Pancreas (tissue), 10 donors: ENCODE results near the gene ZEB2. TPM values are rescaled to one million over a fixed set of nuclear protein-coding genes. Genes with fewer than 3 reads are reported as not detected.

Source experiments
- ATAC-seq, 4 donors: fragments of 200-7000 bp; cut with Tn5 transposase; one replicate each; pipeline versions ENCODE4 v1.8.0 to v1.9.1; 2020; ENCODE audit warnings: mild to moderate bottlenecking in 4 of 4, moderate library complexity in 4 of 4
- DNase-seq, 6 donors: peaks; one replicate each; pipeline ENCODE4 v3.0.0-alpha.2; 2020
- FAIRE-seq: peaks from 2 replicates; lab custom pipeline; 2012; peaks lifted over from hg19 to GRCh38; lab: Jason Lieb, UNC
- H3K27ac ChIP-seq, 4 donors: fragments of 200-600 bp; sonication (generic); 1 replicate in 3 of 4; 2 replicates in 1 of 4; pipeline versions ENCODE4 v1.5.0 to v1.8.0; 2020
- H3K27me3 ChIP-seq, 4 donors: fragments of 200-600 bp; one replicate each; pipeline ENCODE4 v1.8.0; 2021
- H3K36me3 ChIP-seq, 3 donors: fragments of 200-600 bp; sonication (generic) in 1 of 3; one replicate each; pipeline versions ENCODE4 v1.5.0 to v1.8.0; 2020 to 2021
- H3K4me1 ChIP-seq, 3 donors: fragments of 200-600 bp; one replicate each; pipeline ENCODE4 v1.8.0; 2021
- H3K4me3 ChIP-seq, 4 donors: fragments of 200-600 bp; sonication (generic) in 2 of 4; one replicate each; pipeline versions ENCODE4 v1.5.0 to v1.8.0; 2020 to 2021
- H3K9me3 ChIP-seq, 4 donors: fragments of 200-600 bp; one replicate each; pipeline ENCODE4 v1.8.0; 2021
- CTCF ChIP-seq, 4 donors: fragments of 200-600 bp; sonication (generic) in 3 of 4; IDR thresholded peaks; one replicate each; pipeline versions ENCODE4 v1.5.0 to v1.8.0; 2021; ENCODE audit warnings: antibody characterized with exemption in 4 of 4
- WGBS, 2 donors: extraction: QIAGEN DNeasy Blood & Tissue Kit; methylation state at CpG; one replicate each; pipeline ENCODE4 v1.1.7; 2013; 5-methylcytosine and 5-hydroxymethylcytosine counted together
- intact Hi-C, 3 donors: fragments of 100-400 bp; cut with DNase I; formaldehyde crosslinking; loops; one replicate each; pipeline versions ENCODE4 v1.11.1 to v1.14.2; 2022
- polyA plus RNA-seq, 2 donors: library from polyadenylated mRNA; stranded (reverse); fragments of 200-250 nt; gene quantifications; one replicate each; pipeline ENCODE4 v1.2.3, GENCODE V29; 2013
- total RNA-seq, 6 donors: library from RNA; stranded (reverse); fragmentation: NEBNext Ultra II Directional in 4 of 6; extraction: Animal tissue kit (Norgen Biotek cat#: 25700) in 4 of 6; gene quantifications; one replicate each; pipeline versions ENCODE4 v1.2.1 to v1.2.4, GENCODE V29; 2021 to 2023
- donor health status: healthy with polysubstance abuse.
- donor health status: DM: no; HTN: no; CAD: no; lungs with moderate emphysema.
- donor health status: DM: no; HTN: no; CAD: no.
- donor health status: control.
- donor health status: control.
- donor health status: Bipolar disorder and iron deficiency.
- donor health status: DM: yes; HTN: yes; CAD: no.
- donor health status: DM: no; HTN: no; CAD: no.
- donor health status: DM: no; HTN: no; CAD: no.
- donor health status: DM: yes; HTN: yes; CAD: no.

ZEB2 gene
- total and polyA plus RNA-seq, 8 donors: 3.8 to 38.6 (median 5.7) TPM

GRCh38 chr2:144495227-144496091 lies 24.5 kb downstream of the ZEB2 start:
- TF ChIP-seq CTCF (IDR thresholded peaks at IDR 0.05): no peak
- Histone ChIP-seq H3K27me3 (no peaks in the 10 kb centered on the region), H3K27ac (no peak overlapping the region), H3K4me3 (no peak overlapping the region), H3K36me3 (no peaks in the 10 kb centered on the region), H3K9me3 (no peaks in the 10 kb centered on the region), H3K4me1 (no peaks in the 10 kb centered on the region)
- intact Hi-C loops: no loop called here
- DNase-seq: no peak
- WGBS, 2 donors: 77 to 80% methylated on average over 6 of the region's 6 CpGs
- ATAC-seq: no peak
- no peak for FAIRE-seq

- H3K36me3 ChIP-seq: no peaks in the 10 kb centered on the region
- 73 to 83% methylated on average over 8 of the region's 8 CpGs for WGBS, 2 donors
- DNase-seq: no peak
- TF ChIP-seq CTCF (IDR thresholded peaks at IDR 0.05): no peak
- ATAC-seq: no peak
- intact Hi-C loops: no loop called here
- no peak overlapping the region for H3K27ac ChIP-seq
- H3K4me1 ChIP-seq: no peaks in the 10 kb centered on the region
- H3K9me3 ChIP-seq: no peaks in the 10 kb centered on the region
- H3K27me3 ChIP-seq: no peaks in the 10 kb centered on the region
- no peak overlapping the region for H3K4me3 ChIP-seq
- no peak for FAIRE-seq
These were observed 26.7 kb downstream of the ZEB2 start for GRCh38 chr2:144493027-144493809.

- H3K27me3 ChIP-seq: no peaks in the 10 kb centered on the region
- WGBS, 2 donors: 88 to 94% methylated on average over 15 of the region's 15 CpGs
- no peak for TF ChIP-seq CTCF (IDR thresholded peaks at IDR 0.05)
- H3K4me1 ChIP-seq: no peaks in the 10 kb centered on the region
- no peak overlapping the region for H3K4me3 ChIP-seq
- ATAC-seq: no peak
- no peak for FAIRE-seq
- intact Hi-C loops: no loop called here
- H3K9me3 ChIP-seq: no peaks in the 10 kb centered on the region
- no peak for DNase-seq
- no peak overlapping the region for H3K27ac ChIP-seq
- H3K36me3 ChIP-seq: no peaks in the 10 kb centered on the region
These were observed 29.1 kb downstream of the ZEB2 start for GRCh38 chr2:144490857-144491256.

- H3K27ac ChIP-seq: no peak overlapping the region
- DNase-seq: no peak
- ATAC-seq: no peak
- intact Hi-C loops: no loop called here
- FAIRE-seq: no peak
- H3K9me3 ChIP-seq: no peaks in the 10 kb centered on the region
- no peak overlapping the region for H3K4me3 ChIP-seq
- H3K27me3 ChIP-seq: no peaks in the 10 kb centered on the region
- TF ChIP-seq CTCF (IDR thresholded peaks at IDR 0.05): no peak
- no peaks in the 10 kb centered on the region for H3K4me1 ChIP-seq
- H3K36me3 ChIP-seq: no peaks in the 10 kb centered on the region
These were observed 29.9 kb downstream of the ZEB2 start for GRCh38 chr2:144490017-144490416.
